Mesendoderm (in vitro differentiated cells): Measurements from ENCODE around the gene PARVB.

Experiments
- DNase-seq: peaks from one replicate; pipeline ENCODE4 v3.0.0; 2013
- H2AK5ac ChIP-seq: 2 replicates; pipeline ENCODE4 v1.6.1; 2013; ENCODE audit warnings: low read length, inconsistent platforms
- H2BK120ac ChIP-seq: 2 replicates; pipeline ENCODE4 v1.6.1; 2013; ENCODE audit warnings: low read depth, mild to moderate bottlenecking, low read length, moderate library complexity, mixed read lengths
- H2BK15ac ChIP-seq: replicated peaks from 2 replicates; pipeline ENCODE4 v1.6.1; 2013; ENCODE audit warnings: low read depth, mild to moderate bottlenecking, moderate library complexity
- H2BK5ac ChIP-seq: 2 replicates; pipeline ENCODE4 v1.6.1; 2013; ENCODE audit warnings: low read length, inconsistent platforms
- H3K18ac ChIP-seq: 2 replicates; pipeline ENCODE4 v1.6.1; 2013; ENCODE audit warnings: mild to moderate bottlenecking, low read length, mixed read lengths
- H3K23ac ChIP-seq: one replicate; pipeline ENCODE4 v1.6.1; 2013; ENCODE audit warnings: low read length
- H3K27ac ChIP-seq: 2 replicates; pipeline ENCODE4 v1.5.1; 2013; ENCODE audit warnings: low read depth, mild to moderate bottlenecking, inconsistent platforms, low read length, moderate library complexity
- H3K27me3 ChIP-seq: 2 replicates; pipeline ENCODE4 v1.6.1; 2013; ENCODE audit warnings: low read length, control low read depth, mild to moderate bottlenecking, inconsistent platforms; ENCODE audit not compliant: insufficient read depth, poor library complexity
- H3K36me3 ChIP-seq: 2 replicates; pipeline ENCODE4 v1.6.1; 2013; ENCODE audit warnings: low read length, inconsistent platforms; ENCODE audit not compliant: control insufficient read depth, insufficient read depth
- H3K4ac ChIP-seq: one replicate; pipeline ENCODE4 v1.6.1; 2013; ENCODE audit warnings: low read depth, mild to moderate bottlenecking, low read length, moderate library complexity
- H3K4me1 ChIP-seq: 2 replicates; pipeline ENCODE4 v1.6.1; 2013; ENCODE audit warnings: low read depth, low read length, inconsistent platforms; ENCODE audit not compliant: control insufficient read depth
- H3K4me2 ChIP-seq: 2 replicates; pipeline ENCODE4 v1.6.1; 2013; ENCODE audit warnings: low read length
- H3K4me3 ChIP-seq: 2 replicates; pipeline ENCODE4 v1.5.1; 2013; ENCODE audit warnings: mild to moderate bottlenecking, low read length
- H3K56ac ChIP-seq: one replicate; pipeline ENCODE4 v1.6.1; 2013; ENCODE audit warnings: low read length
- H3K79me1 ChIP-seq: 2 replicates; pipeline ENCODE4 v1.6.1; 2013; ENCODE audit warnings: low read length, inconsistent platforms
- H3K79me2 ChIP-seq: 2 replicates; pipeline ENCODE4 v1.6.1; 2013; ENCODE audit warnings: mild to moderate bottlenecking, low read length; ENCODE audit not compliant: control insufficient read depth, insufficient read depth
- H3K9ac ChIP-seq: 2 replicates; pipeline ENCODE4 v1.6.1; 2013; ENCODE audit warnings: low read length, inconsistent platforms
- H4K5ac ChIP-seq: one replicate; pipeline ENCODE4 v1.6.1; 2013; ENCODE audit warnings: low read length
- H4K8ac ChIP-seq: one replicate; pipeline ENCODE4 v1.6.1; 2013; ENCODE audit warnings: low read depth, mild to moderate bottlenecking, control low read depth, low read length, moderate library complexity
- WGBS: extraction: QIAGEN DNeasy Blood & Tissue Kit; methylation state at CpG from one replicate; pipeline ENCODE4 v1.1.7; 2013; ENCODE audit warnings: low lambda C conversion rate, missing lambda C conversion rate; ENCODE audit not compliant: insufficient coverage; ENCODE audit errors: extremely low coverage; 5-methylcytosine and 5-hydroxymethylcytosine counted together

Gene PARVB

GRCh38 chr22:44127356-44127755 lies 103.3 kb downstream of the PARVB start:
- no peak overlapping the region for H3K4me2 ChIP-seq
- H3K79me1 ChIP-seq: no peaks in the 10 kb centered on the region
- H3K18ac ChIP-seq: no peak overlapping the region
- no peak overlapping the region for H2BK15ac ChIP-seq
- no peak overlapping the region for H3K4ac ChIP-seq
- no peak overlapping the region for H3K27ac ChIP-seq
- H2BK5ac ChIP-seq: no peak overlapping the region
- no peak for DNase-seq
- no peak overlapping the region for H2BK120ac ChIP-seq
- H4K5ac ChIP-seq: no peak overlapping the region
- no peak overlapping the region for H3K4me3 ChIP-seq
- H3K9ac ChIP-seq: no peak overlapping the region
- H2AK5ac ChIP-seq: no peak overlapping the region
- H3K56ac ChIP-seq: no peak overlapping the region
- H4K8ac ChIP-seq: no peak overlapping the region
- no peak overlapping the region for H3K23ac ChIP-seq
- H3K79me2 ChIP-seq: no peaks in the 10 kb centered on the region
- H3K4me1 ChIP-seq: no peaks in the 10 kb centered on the region
- no peaks in the 10 kb centered on the region for H3K36me3 ChIP-seq
- no peaks in the 10 kb centered on the region for H3K27me3 ChIP-seq
- no CpG with 5 or more reads among the region's 1 CpG for WGBS

DNA sequence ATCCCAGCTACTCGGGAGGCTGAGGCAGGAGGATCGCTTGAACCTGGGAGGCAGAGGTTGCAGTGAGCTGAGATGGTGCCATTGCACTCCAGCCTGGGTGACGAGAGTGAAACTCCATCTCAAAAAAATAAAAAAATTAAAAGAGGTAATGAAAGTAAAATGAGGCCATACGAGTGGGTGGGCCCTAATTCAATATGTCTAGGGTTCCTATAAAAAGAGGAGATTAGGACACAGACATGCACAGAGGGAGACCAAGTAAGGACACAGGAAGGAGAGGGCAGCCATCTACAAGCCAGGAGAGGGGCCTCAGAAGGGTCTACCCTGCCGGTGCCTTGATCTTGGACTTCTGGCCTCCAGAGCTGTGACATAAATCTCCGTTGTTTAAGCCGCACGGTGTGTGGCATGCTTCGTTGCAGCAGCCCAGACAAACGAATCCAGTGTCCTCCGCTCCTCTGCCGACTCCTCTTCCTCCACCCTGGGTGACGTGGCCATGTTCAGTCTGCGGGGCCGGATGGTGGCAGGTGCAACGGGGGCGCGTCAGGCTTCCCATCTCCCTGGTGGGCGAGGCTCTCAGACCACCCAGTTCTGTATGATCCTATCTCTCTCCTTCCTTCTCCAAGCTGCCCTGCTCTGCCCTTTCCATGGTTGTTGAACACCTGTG lies 105.0 kb downstream of the PARVB start:
- Histone ChIP-seq H3K27ac (no peak overlapping the region), H3K23ac (no peak overlapping the region), H3K4ac (no peak overlapping the region), H3K4me3 (no peak overlapping the region), H3K79me2 (no peaks in the 10 kb centered on the region), H3K18ac (no peak overlapping the region), H3K4me1 (peaks cover 1% of the 10 kb centered on the region), H3K27me3 (no peaks in the 10 kb centered on the region), H4K5ac (no peak overlapping the region), H2BK5ac (no peak overlapping the region), H3K9ac (no peak overlapping the region), H2BK15ac (no peak overlapping the region), H4K8ac (no peak overlapping the region), H3K79me1 (no peaks in the 10 kb centered on the region), H3K4me2 (no peak overlapping the region), H2BK120ac (no peak overlapping the region), H2AK5ac (no peak overlapping the region), H3K56ac (no peak overlapping the region), H3K36me3 (no peaks in the 10 kb centered on the region)
- no CpG with 5 or more reads among the region's 19 CpGs for WGBS
- DNase-seq: no peak

GRCh38 chr22:44129619-44129976 lies 105.5 kb downstream of the PARVB start:
- Histone ChIP-seq H3K18ac (no peak overlapping the region), H3K9ac (no peak overlapping the region), H2BK15ac (no peak overlapping the region), H2AK5ac (no peak overlapping the region), H3K4me3 (no peak overlapping the region), H3K79me1 (no peaks in the 10 kb centered on the region), H4K8ac (no peak overlapping the region), H3K27me3 (no peaks in the 10 kb centered on the region), H3K56ac (no peak overlapping the region), H3K23ac (no peak overlapping the region), H3K79me2 (no peaks in the 10 kb centered on the region), H3K4me1 (peaks cover 1% of the 10 kb centered on the region), H3K4me2 (no peak overlapping the region), H2BK120ac (no peak overlapping the region), H4K5ac (no peak overlapping the region), H2BK5ac (no peak overlapping the region), H3K27ac (no peak overlapping the region), H3K36me3 (no peaks in the 10 kb centered on the region), H3K4ac (no peak overlapping the region)
- WGBS: no CpG with 5 or more reads among the region's 8 CpGs
- peak; percentile 47 for DNase-seq

- no peak for DNase-seq
- no peak overlapping the region for H2BK120ac ChIP-seq
- no peak overlapping the region for H3K4me3 ChIP-seq
- H3K56ac ChIP-seq: no peak overlapping the region
- no peak overlapping the region for H3K9ac ChIP-seq
- WGBS: no CpG with 5 or more reads among the region's 12 CpGs
- no peaks in the 10 kb centered on the region for H3K79me2 ChIP-seq
- H3K23ac ChIP-seq: no peak overlapping the region
- no peak overlapping the region for H3K18ac ChIP-seq
- H3K27ac ChIP-seq: no peak overlapping the region
- H3K4ac ChIP-seq: no peak overlapping the region
- no peak overlapping the region for H4K8ac ChIP-seq
- no peaks in the 10 kb centered on the region for H3K79me1 ChIP-seq
- H3K4me1 ChIP-seq: peaks cover 1% of the 10 kb centered on the region
- no peak overlapping the region for H2BK5ac ChIP-seq
- no peak overlapping the region for H4K5ac ChIP-seq
- H2AK5ac ChIP-seq: no peak overlapping the region
- no peaks in the 10 kb centered on the region for H3K36me3 ChIP-seq
- H2BK15ac ChIP-seq: no peak overlapping the region
- H3K4me2 ChIP-seq: no peak overlapping the region
- H3K27me3 ChIP-seq: no peaks in the 10 kb centered on the region
Measured at GRCh38 chr22:44130076-44130711, 106.1 kb downstream of the PARVB start.

GRCh38 chr22:44131412-44131811 lies 107.3 kb downstream of the PARVB start:
- no peak overlapping the region for H3K4ac ChIP-seq
- no peak overlapping the region for H3K56ac ChIP-seq
- H3K79me1 ChIP-seq: no peaks in the 10 kb centered on the region
- H3K4me2 ChIP-seq: no peak overlapping the region
- no peak overlapping the region for H2BK120ac ChIP-seq
- H2AK5ac ChIP-seq: no peak overlapping the region
- H3K4me1 ChIP-seq: peaks cover 1% of the 10 kb centered on the region
- H3K36me3 ChIP-seq: no peaks in the 10 kb centered on the region
- no peak overlapping the region for H2BK5ac ChIP-seq
- no peaks in the 10 kb centered on the region for H3K27me3 ChIP-seq
- H3K4me3 ChIP-seq: no peak overlapping the region
- H3K27ac ChIP-seq: no peak overlapping the region
- no peak for DNase-seq
- H3K18ac ChIP-seq: no peak overlapping the region
- H3K79me2 ChIP-seq: no peaks in the 10 kb centered on the region
- no peak overlapping the region for H4K8ac ChIP-seq
- no peak overlapping the region for H4K5ac ChIP-seq
- H3K9ac ChIP-seq: no peak overlapping the region
- no peak overlapping the region for H3K23ac ChIP-seq
- no peak overlapping the region for H2BK15ac ChIP-seq
- no CpG with 5 or more reads among the region's 12 CpGs for WGBS
